PC-9 (cell line): Measurements from ENCODE around the gene RGN. TPM values are rescaled to one million over a fixed set of nuclear protein-coding genes. Genes with fewer than 3 reads are reported as not detected.
"Not testable (repeated sequence)": the region's sequence is repeated elsewhere in the genome, so short reads cannot be mapped to it uniquely, and the experiment has no call there.

Experiments used
- BruUV-seq: library from RNA; stranded (reverse); fragments of 400-500 nt; replicated peaks from 2 replicates; lab custom pipeline; 2021; lab: Mats Ljungman, UMichigan
- CTCF ChIA-PET: fragments of 300-600 bp; sonication (Branson Sonifier 250); formaldehyde crosslinking; loops from one replicate; lab custom pipeline; 2022; ENCODE audit warnings: antibody characterized with exemption; lab: Charles Lee
- POLR2A ChIA-PET: fragments of 300-600 bp; sonication (Branson Sonifier 250); formaldehyde crosslinking; loops from one replicate; lab custom pipeline; 2022; ENCODE audit warnings: antibody characterized with exemption; ENCODE audit not compliant: unreplicated experiment; lab: Charles Lee
- DNase-seq, 2 experiments: peaks; one replicate each; pipeline versions ENCODE4 v3.0.0 to v3.0.0-alpha.2; 2015 to 2022; ENCODE audit warnings: mixed read lengths in 1 of 2
- H2AFZ ChIP-seq: fragments of 200-600 bp; sonication (generic); 2 replicates; pipeline ENCODE4 v1.8.1; 2017; ENCODE audit warnings: antibody characterized with exemption
- H3F3A ChIP-seq: fragments of 200-600 bp; sonication (generic); 2 replicates; pipeline ENCODE4 v1.8.1; 2017; ENCODE audit warnings: antibody characterized with exemption, mild to moderate bottlenecking, low read depth; ENCODE audit not compliant: insufficient read depth
- H3K27ac ChIP-seq: fragments of 200-600 bp; sonication (generic); 2 replicates; pipeline ENCODE4 v1.6.1; 2016; ENCODE audit warnings: mixed run types
- H3K27me3 ChIP-seq: fragments of 200-600 bp; sonication (generic); 2 replicates; pipeline ENCODE4 v1.6.1; 2016; ENCODE audit warnings: low read depth, mixed run types; ENCODE audit not compliant: insufficient read depth
- H3K36me3 ChIP-seq: fragments of 200-600 bp; sonication (generic); 2 replicates; pipeline ENCODE4 v1.6.1; 2016; ENCODE audit warnings: low read depth, mixed run types
- H3K4me1 ChIP-seq: fragments of 200-600 bp; sonication (generic); replicated peaks from 2 replicates; pipeline ENCODE4 v1.6.1; 2016; ENCODE audit warnings: mixed run types; ENCODE audit not compliant: insufficient read depth
- H3K4me2 ChIP-seq: fragments of 200-600 bp; sonication (generic); 2 replicates; pipeline ENCODE4 v1.6.1; 2017; ENCODE audit warnings: mixed run types
- H3K4me3 ChIP-seq: fragments of 200-600 bp; sonication (generic); 2 replicates; pipeline ENCODE4 v1.6.1; 2016; ENCODE audit warnings: mixed run types
- H3K79me2 ChIP-seq: fragments of 200-600 bp; sonication (generic); 2 replicates; pipeline ENCODE4 v1.6.1; 2017; ENCODE audit warnings: low read depth, mixed run types
- H3K9me2 ChIP-seq: fragments of 200-600 bp; sonication (generic); 2 replicates; pipeline ENCODE4 v1.8.1; 2017; ENCODE audit warnings: mild to moderate bottlenecking; ENCODE audit not compliant: insufficient read depth
- H3K9me3 ChIP-seq: fragments of 200-600 bp; sonication (generic); 2 replicates; pipeline ENCODE4 v1.8.1; 2016; ENCODE audit warnings: low read depth; ENCODE audit not compliant: insufficient read depth
- H4K20me1 ChIP-seq: fragments of 200-600 bp; sonication (generic); 2 replicates; pipeline ENCODE4 v1.8.1; 2017; ENCODE audit not compliant: insufficient read depth
- CTCF ChIP-seq: fragments of 200-600 bp; sonication (generic); conservative IDR thresholded peaks from 2 replicates; pipeline ENCODE4 v1.6.1; 2017; ENCODE audit warnings: mixed run types, antibody characterized with exemption, mild to moderate bottlenecking, moderate library complexity
- EZH2 ChIP-seq: fragments of 200-600 bp; sonication (generic); IDR thresholded peaks from 2 replicates; pipeline ENCODE4 v1.8.0; 2017; ENCODE audit warnings: antibody characterized with exemption, low read depth
- intact Hi-C: fragments of 100-400 bp; cut with micrococcal nuclease; formaldehyde crosslinking; loops from one replicate; pipeline ENCODE4 v1.10.0; 2022; ENCODE audit not compliant: unreplicated experiment
- total RNA-seq: library from RNA; stranded (reverse); gene quantifications from 2 replicates; pipeline ENCODE4 v1.2.3, GENCODE V29; 2021

RGN gene
- total RNA-seq, 1 experiment from 2014 or later: 0.33 TPM

- ChIA-PET POLR2A (interaction anchor here (0.6 kb wide), 1 partner anchor 15 kb away, joined by 9 read pairs; the partner anchor contains the start of gene RBM10), CTCF (no interaction called here)
- TF ChIP-seq CTCF (no peak), EZH2 (no peak)
- H3F3A ChIP-seq: no peaks in the 10 kb centered on the region
- peak overlapping the region; percentile 59; the same call in 1 of the 2 replicates for H3K4me3 ChIP-seq
- H3K4me1 ChIP-seq: no peaks in the 10 kb centered on the region
- no peaks in the 10 kb centered on the region for H3K9me3 ChIP-seq
- peak overlapping the region; percentile 44; the same call in 1 of the 2 replicates for H3K4me2 ChIP-seq
- H3K79me2 ChIP-seq: no peaks in the 10 kb centered on the region
- intact Hi-C loops: no loop called here
- no peaks in the 10 kb centered on the region for H3K9me2 ChIP-seq
- no peak for DNase-seq
- H2AFZ ChIP-seq: no peak overlapping the region
- no peaks in the 10 kb centered on the region for H3K27me3 ChIP-seq
- H4K20me1 ChIP-seq: no peaks in the 10 kb centered on the region
- no peak overlapping the region for H3K27ac ChIP-seq
- H3K36me3 ChIP-seq: no peaks in the 10 kb centered on the region
- BruUV-seq: no TSS peak
Observed at GRCh38 chrX:47129899-47130358, 51.7 kb downstream of the RGN start.

- Histone ChIP-seq H3K79me2 (no peaks in the 10 kb centered on the region), H3K4me3 (no peak overlapping the region), H3K9me3 (no peaks in the 10 kb centered on the region), H2AFZ (no peak overlapping the region), H4K20me1 (no peaks in the 10 kb centered on the region), H3K9me2 (no peaks in the 10 kb centered on the region), H3K27me3 (no peaks in the 10 kb centered on the region), H3K4me1 (no peaks in the 10 kb centered on the region), H3K36me3 (no peaks in the 10 kb centered on the region), H3K27ac (no peak overlapping the region), H3K4me2 (no peak overlapping the region), H3F3A (no peaks in the 10 kb centered on the region)
- TF ChIP-seq EZH2 (no peak), CTCF (no peak)
- intact Hi-C loops: no loop called here
- ChIA-PET POLR2A (no interaction called here), CTCF (interaction anchor here (1.0 kb wide), 1 partner anchor 11 kb away, joined by 3 read pairs; the partner anchor contains the start of gene NDUFB11)
- DNase-seq: no peak
- BruUV-seq: no TSS peak
Observed at GRCh38 chrX:47133493-47133892, 55.2 kb downstream of the RGN start.

DNA sequence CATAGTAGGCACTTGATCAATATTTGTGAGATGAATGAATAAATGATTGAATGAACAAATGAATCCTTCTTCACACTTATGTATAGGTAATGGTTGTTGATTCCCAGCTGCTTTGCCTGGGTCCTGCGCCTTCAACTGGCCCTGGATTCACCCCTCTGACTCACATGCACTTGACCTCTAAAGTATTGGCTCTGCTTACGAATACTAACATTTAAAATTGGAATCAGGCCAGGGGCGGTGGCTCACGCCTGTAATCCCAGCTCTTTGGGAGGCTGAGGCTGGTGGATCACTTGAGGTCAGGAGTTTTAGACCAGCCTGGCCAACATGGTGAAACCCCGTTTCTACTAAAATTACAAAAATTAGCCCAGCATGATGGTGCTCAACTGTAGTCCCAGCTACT lies 57.4 kb downstream of the RGN start:
- H2AFZ ChIP-seq, H3F3A ChIP-seq, H3K9me3 ChIP-seq, H3K27ac ChIP-seq, H3K4me1 ChIP-seq, H4K20me1 ChIP-seq, H3K79me2 ChIP-seq, H3K4me2 ChIP-seq, CTCF ChIA-PET, H3K4me3 ChIP-seq, POLR2A ChIA-PET, H3K27me3 ChIP-seq, H3K36me3 ChIP-seq, DNase-seq, H3K9me2 ChIP-seq, intact Hi-C loops, BruUV-seq: not testable (repeated sequence)

DNA sequence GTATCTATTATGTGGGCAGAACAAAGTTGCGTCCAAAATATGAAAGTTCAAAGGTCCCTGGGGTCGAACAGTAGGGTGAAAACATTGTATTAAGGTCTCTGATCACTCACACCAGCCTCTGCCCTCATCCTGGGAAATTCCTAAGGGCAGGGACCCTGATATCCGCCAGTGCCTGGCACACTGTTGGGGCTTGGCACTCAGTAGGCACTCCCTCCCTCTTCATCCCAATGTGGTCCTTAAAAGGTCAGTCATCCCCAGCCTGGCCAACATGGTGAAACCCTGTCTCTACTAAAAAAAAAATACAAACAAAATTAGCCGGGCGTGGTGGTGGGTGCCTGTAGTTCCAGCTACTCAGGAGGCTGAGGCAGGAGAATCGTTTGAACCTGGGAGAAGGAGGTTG lies 59.9 kb downstream of the RGN start:
- TF ChIP-seq CTCF: no peak
- no peak for TF ChIP-seq EZH2
- no peaks in the 10 kb centered on the region for H3K4me1 ChIP-seq
- intact Hi-C loops: no loop called here
- H3K36me3 ChIP-seq: no peaks in the 10 kb centered on the region
- CTCF ChIA-PET: no interaction called here
- no peaks in the 10 kb centered on the region for H3K9me3 ChIP-seq
- BruUV-seq: no TSS peak
- H3K27me3 ChIP-seq: no peaks in the 10 kb centered on the region
- no peak overlapping the region for H3K4me2 ChIP-seq
- DNase-seq: no peak
- no peaks in the 10 kb centered on the region for H3F3A ChIP-seq
- no peak overlapping the region for H3K4me3 ChIP-seq
- POLR2A ChIA-PET: no interaction called here
- no peak overlapping the region for H3K27ac ChIP-seq
- no peak overlapping the region for H2AFZ ChIP-seq
- H4K20me1 ChIP-seq: no peaks in the 10 kb centered on the region
- H3K79me2 ChIP-seq: no peaks in the 10 kb centered on the region
- H3K9me2 ChIP-seq: no peaks in the 10 kb centered on the region
